GM21825 (cell line): ENCODE results near the gene LRRC27.
A peak's percentile ranks its signal among the peaks of the same experiment; 100 is the strongest.

Experiments used
- ATAC-seq: cut with Tn5 transposase; IDR thresholded peaks from one replicate; pipeline ENCODE4 v1.9.1; 2021; ENCODE audit warnings: mild to moderate bottlenecking, moderate library complexity; ENCODE audit not compliant: unreplicated experiment

LRRC27 gene

GRCh38 chr10:132387764-132388210, 55.8 kb downstream of the LRRC27 start:
- peak; percentile 54 for ATAC-seq

- ATAC-seq: no peak
These were observed 57.0 kb downstream of the LRRC27 start for GRCh38 chr10:132388891-132389432.

GRCh38 chr10:132389433-132390169, 57.6 kb downstream of the LRRC27 start:
- ATAC-seq: no peak

- no peak for ATAC-seq
These were observed 58.4 kb downstream of the LRRC27 start for GRCh38 chr10:132390170-132390920.

- ATAC-seq: no peak
These were observed 59.1 kb downstream of the LRRC27 start for GRCh38 chr10:132390921-132391675.

- no peak for ATAC-seq
These were observed 59.7 kb downstream of the LRRC27 start for GRCh38 chr10:132391676-132392020.

- ATAC-seq: no peak
These were observed 60.3 kb downstream of the LRRC27 start for GRCh38 chr10:132392184-132392800.

- ATAC-seq: no peak
These were observed 61.1 kb downstream of the LRRC27 start for GRCh38 chr10:132392811-132393694.

- ATAC-seq: no peak
These were observed 61.7 kb downstream of the LRRC27 start for GRCh38 chr10:132393695-132394181.

GRCh38 chr10:132394201-132394811, 62.3 kb downstream of the LRRC27 start:
- no peak for ATAC-seq

- no peak for ATAC-seq
These were observed 63.1 kb downstream of the LRRC27 start for GRCh38 chr10:132394936-132395703.

- ATAC-seq: peak; percentile 2
These were observed 63.9 kb downstream of the LRRC27 start for GRCh38 chr10:132395704-132396493.

- ATAC-seq: peak; percentile 44
These were observed 64.6 kb downstream of the LRRC27 start for GRCh38 chr10:132396494-132397035.

GRCh38 chr10:132397036-132397541, 65.1 kb downstream of the LRRC27 start, which contains the start of gene PWWP2B:
Gene PWWP2B, plus strand, starts transcription at chr10:132397200. Its CDS starts 27 bp downstream, at chr10:132397227.
- ATAC-seq: peak; percentile 33

GRCh38 chr10:132397671-132398565, 65.9 kb downstream of the LRRC27 start:
- ATAC-seq: peak; percentile 38

GRCh38 chr10:132398566-132398991, 66.6 kb downstream of the LRRC27 start:
- ATAC-seq: no peak
